Erythroblast (primary cell): ENCODE results near the gene TEFM.

Experiments used
- GATA1 ChIP-seq: IDR thresholded peaks from 2 replicates; pipeline ENCODE4 v1.6.1; 2011; ENCODE audit warnings: low read depth, mild to moderate bottlenecking, control low read depth, low read length, moderate library complexity
- POLR2A ChIP-seq: IDR thresholded peaks from 2 replicates; pipeline ENCODE4 v1.6.1; 2011; ENCODE audit warnings: mild to moderate bottlenecking, low read length

- TF ChIP-seq GATA1 (no peak), POLR2A (no peak)
These were observed 21.7 kb upstream of the TEFM start for GRCh38 chr17:30927756-30928155.
